IMR-90 (cell line): ENCODE data around the gene PALLD. TPM values are rescaled to one million over a fixed set of nuclear protein-coding genes. Genes with fewer than 3 reads are reported as not detected.
A peak's percentile ranks its signal among the peaks of the same experiment; 100 is the strongest.

Source experiments
- ATAC-seq: fragments of 200-7000 bp; cut with Tn5 transposase; 2 replicates; pipeline ENCODE4 v1.9.1; 2020; ENCODE audit warnings: low read depth, mild to moderate bottlenecking, moderate library complexity
- BruUV-seq: library from RNA; stranded (reverse); fragments of 400-500 nt; replicated peaks from 2 replicates; lab custom pipeline; 2021; lab: Mats Ljungman, UMichigan
- CTCF ChIA-PET: fragments of 300-600 bp; formaldehyde crosslinking; extraction: SDS; loops from one replicate; lab custom pipeline; 2021; ENCODE audit warnings: antibody characterized with exemption; lab: Yijun Ruan, JAX
- POLR2A ChIA-PET: fragments of 300-600 bp; sonication (Branson Sonifier 250); formaldehyde crosslinking; loops from one replicate; lab custom pipeline; 2022; ENCODE audit warnings: antibody characterized with exemption; ENCODE audit not compliant: unreplicated experiment; lab: Charles Lee
- DNase-seq: peaks from one replicate; pipeline ENCODE4 v3.0.0; 2013
- H2AFZ ChIP-seq: replicated peaks from 2 replicates; pipeline ENCODE3; 2013; ENCODE audit warnings: low read length, mild to moderate bottlenecking; ENCODE audit not compliant: poor library complexity
- H2AK5ac ChIP-seq: 2 replicates; pipeline ENCODE4 v1.6.1; 2013; ENCODE audit warnings: low read depth, low read length, inconsistent platforms
- H2AK9ac ChIP-seq: replicated peaks from 2 replicates; pipeline ENCODE3; 2013; ENCODE audit warnings: mild to moderate bottlenecking, low read depth, low read length, moderate library complexity; ENCODE audit not compliant: poor library complexity
- H2BK120ac ChIP-seq: 2 replicates; pipeline ENCODE4 v1.6.1; 2013; ENCODE audit warnings: low read depth, low read length, inconsistent platforms
- H2BK15ac ChIP-seq: 3 replicates; pipeline ENCODE4 v1.6.1; 2013; ENCODE audit warnings: low read depth, low read length, inconsistent platforms
- H2BK20ac ChIP-seq: 2 replicates; pipeline ENCODE4 v1.6.1; 2013; ENCODE audit warnings: low read depth, mild to moderate bottlenecking, inconsistent platforms, low read length, moderate library complexity
- H2BK5ac ChIP-seq: 2 replicates; pipeline ENCODE4 v1.6.1; 2013; ENCODE audit warnings: mild to moderate bottlenecking, low read depth, low read length, inconsistent platforms; ENCODE audit not compliant: poor library complexity, severe bottlenecking
- H3K14ac ChIP-seq: replicated peaks from 2 replicates; pipeline ENCODE4 v1.6.1; 2013; ENCODE audit warnings: low read depth, low read length, inconsistent platforms
- H3K18ac ChIP-seq: 2 replicates; pipeline ENCODE4 v1.6.1; 2013; ENCODE audit warnings: low read depth, low read length, control low read depth
- H3K23ac ChIP-seq: 2 replicates; pipeline ENCODE4 v1.6.1; 2013; ENCODE audit warnings: low read depth, low read length, inconsistent platforms
- H3K27ac ChIP-seq: 2 replicates; pipeline ENCODE4 v1.5.1; 2013; ENCODE audit warnings: mild to moderate bottlenecking, control low read depth, low read length; ENCODE audit not compliant: insufficient read depth
- H3K27me3 ChIP-seq: 2 replicates; pipeline ENCODE4 v1.6.1; 2013; ENCODE audit warnings: low read length; ENCODE audit not compliant: control insufficient read depth, insufficient read depth
- H3K36me3 ChIP-seq: 2 replicates; pipeline ENCODE4 v1.6.1; 2013; ENCODE audit warnings: low read length, mixed read lengths; ENCODE audit not compliant: control insufficient read depth, insufficient read depth
- H3K4ac ChIP-seq: 2 replicates; pipeline ENCODE4 v1.6.1; 2013; ENCODE audit warnings: low read depth, low read length, inconsistent platforms
- H3K4me1 ChIP-seq: 2 replicates; pipeline ENCODE4 v1.6.1; 2013; ENCODE audit warnings: low read length, mixed read lengths; ENCODE audit not compliant: control insufficient read depth, insufficient read depth
- H3K4me2 ChIP-seq: 2 replicates; pipeline ENCODE4 v1.6.1; 2013; ENCODE audit warnings: low read depth, mild to moderate bottlenecking, control low read depth, low read length, moderate library complexity
- H3K4me3 ChIP-seq: 2 replicates; pipeline ENCODE4 v1.5.1; 2013; ENCODE audit warnings: low read depth, mild to moderate bottlenecking, control low read depth, low read length, moderate library complexity; ENCODE audit not compliant: insufficient read depth
- H3K56ac ChIP-seq: 2 replicates; pipeline ENCODE4 v1.6.1; 2013; ENCODE audit warnings: low read length, inconsistent platforms; ENCODE audit not compliant: insufficient read depth; ENCODE audit errors: extremely low read depth
- H3K79me1 ChIP-seq, 2 experiments: 2 replicates each; pipeline ENCODE4 v1.6.1; 2013; ENCODE audit warnings: low read length in 2 of 2, inconsistent platforms in 1 of 2, low read depth in 1 of 2
- H3K9ac ChIP-seq: 2 replicates; pipeline ENCODE4 v1.6.1; 2013; ENCODE audit warnings: low read depth, low read length, control low read depth
- H3K9me1 ChIP-seq: 2 replicates; pipeline ENCODE4 v1.6.1; 2013; ENCODE audit warnings: low read length, inconsistent platforms; ENCODE audit not compliant: insufficient read depth
- H3K9me3 ChIP-seq: 2 replicates; pipeline ENCODE4 v1.6.1; 2013; ENCODE audit warnings: low read length; ENCODE audit not compliant: control insufficient read depth, insufficient read depth
- H4K20me1 ChIP-seq: 2 replicates; pipeline ENCODE4 v1.6.1; 2013; ENCODE audit warnings: low read length, inconsistent platforms; ENCODE audit not compliant: insufficient read depth
- H4K5ac ChIP-seq: 2 replicates; pipeline ENCODE4 v1.6.1; 2013; ENCODE audit warnings: mild to moderate bottlenecking, low read depth, low read length, control low read depth
- H4K8ac ChIP-seq, 2 experiments: 2 replicates each; pipeline ENCODE4 v1.6.1; 2013; ENCODE audit warnings: low read depth in 2 of 2, low read length in 2 of 2, control low read depth in 1 of 2, inconsistent platforms in 1 of 2
- H4K91ac ChIP-seq: 2 replicates; pipeline ENCODE4 v1.6.1; 2013; ENCODE audit warnings: low read depth, low read length, inconsistent platforms; ENCODE audit not compliant: insufficient read depth
- MAFK ChIP-seq: IDR thresholded peaks from 2 replicates; pipeline ENCODE4 v1.6.1; 2012; ENCODE audit warnings: low read depth, low read length, improper control_type of control experiment
- MAZ ChIP-seq: IDR thresholded peaks from 2 replicates; pipeline ENCODE4 v1.6.1; 2012; ENCODE audit warnings: low read depth, mild to moderate bottlenecking, low read length, improper control_type of control experiment, moderate library complexity, borderline replicate concordance
- WGBS, 2 experiments: methylation state at CpG; one replicate each; pipeline versions ENCODE4 v1.1.5 to v1.1.7; 2013; ENCODE audit warnings: missing lambda C conversion rate in 2 of 2; ENCODE audit not compliant: insufficient read length in 1 of 2; ENCODE audit errors: extremely low coverage in 2 of 2; 5-methylcytosine and 5-hydroxymethylcytosine counted together
- dilution Hi-C: fragments of 300-500 bp; cut with HindIII; formaldehyde crosslinking; loops from one replicate; pipeline ENCODE4 v1.14.3; 2018; ENCODE audit warnings: low sequenced_read_pairs; ENCODE audit not compliant: unreplicated experiment
- in situ Hi-C: fragments of 300-500 bp; cut with MboI; formaldehyde crosslinking; loops from 3 replicates; pipeline ENCODE4 v1.14.3; 2019; ENCODE audit warnings: low sequenced_read_pairs, inconsistent platforms, mixed read lengths
- intact Hi-C: fragments of 100-400 bp; cut with micrococcal nuclease; formaldehyde crosslinking; loops from 2 replicates; pipeline ENCODE4 v1.10.0; 2022
- polyA plus RNA-seq, 3 experiments: library from polyadenylated mRNA; depleted of rRNA; stranded (reverse); fragments of >200 nt; gene quantifications; 2 replicates each; pipeline ENCODE4 v1.2.3, GENCODE V29; 2012; ENCODE audit warnings: low replicate concordance in 1 of 3
- total RNA-seq: library from RNA; depleted of rRNA; stranded (reverse); fragments of >200 nt; gene quantifications from 2 replicates; pipeline ENCODE4 v1.2.3, GENCODE V29; 2012

Gene PALLD
- total and polyA plus RNA-seq, 2 of the 4 experiments (the other 2 are of a cell fraction) = 91.0 to 91.9 TPM

DNA sequence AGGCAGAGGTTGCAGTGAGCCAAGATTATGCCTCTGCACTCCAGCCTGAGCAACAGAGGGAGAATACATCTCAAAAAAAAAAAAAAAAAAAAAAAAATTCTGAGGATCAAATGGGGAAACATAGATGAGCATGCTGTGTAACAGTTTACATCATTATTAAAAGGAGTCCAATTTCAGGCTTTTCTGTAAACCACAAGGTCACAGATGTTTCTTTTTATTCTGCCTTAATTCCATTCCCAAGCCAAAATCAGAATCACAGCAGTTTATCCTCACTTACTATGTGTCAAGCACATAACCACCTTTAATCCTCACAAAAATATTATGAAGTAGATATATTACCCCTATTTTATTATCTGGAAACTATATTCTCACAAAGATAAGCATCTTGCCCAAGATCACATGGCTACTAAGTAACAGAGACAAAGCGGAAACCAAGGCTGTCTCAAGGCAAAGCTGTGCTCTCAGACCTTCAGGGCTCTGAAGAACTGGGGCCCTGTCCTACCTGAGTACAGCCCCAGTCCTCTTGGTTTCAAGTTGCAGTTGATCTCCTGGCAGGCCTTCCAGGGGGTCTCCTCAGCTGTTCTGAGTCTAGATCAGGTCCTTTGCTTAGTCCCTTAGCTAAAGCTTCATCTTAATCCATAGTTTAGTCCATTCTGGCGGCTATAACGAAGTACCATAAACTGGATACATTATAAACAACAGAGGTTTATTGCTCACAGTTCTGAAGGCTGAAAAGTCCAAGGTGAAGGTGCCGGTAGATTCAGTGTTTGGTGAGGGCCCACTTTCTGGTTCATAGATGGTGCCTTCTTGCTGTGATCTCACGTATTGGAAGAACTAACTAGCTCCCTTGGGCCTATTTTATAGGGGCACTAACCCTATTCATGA, 141.3 kb downstream of the PALLD start:
- Histone ChIP-seq H3K4me2 (no peak overlapping the region), H3K79me1 (peaks cover 0 to 24% of the 10 kb centered on the region in 2 experiments; a peak in 2 of 4 replicates)
- intact Hi-C loops = loop anchor here (2.0 kb wide), 1 partner anchor 279 kb away; no protein-coding TSS in a partner anchor

More for the DNA sequence above, 141.3 kb downstream of the PALLD start:
- WGBS, 2 experiments = 100% methylated on average over 1 of the region's 5 CpGs; no CpG with 5 or more reads in 1 of the 2 experiments
- no peak overlapping the region; the same call in 1 of the 2 replicates for H3K14ac ChIP-seq
- peak overlapping the region; percentile 62 for H3K18ac ChIP-seq
- H3K9ac ChIP-seq = no peak overlapping the region
- H4K91ac ChIP-seq = no peak overlapping the region
- no peaks in the 10 kb centered on the region for H3K27me3 ChIP-seq
- no peaks in the 10 kb centered on the region for H4K20me1 ChIP-seq
- in situ Hi-C loops = no loop called here
- no TSS peak for BruUV-seq
- H2BK20ac ChIP-seq = peak overlapping the region; percentile 1; the same call in 1 of the 2 replicates
- DNase-seq = peak; percentile 78
- peaks cover 16% of the 10 kb centered on the region for H3K9me1 ChIP-seq
- H3K4me1 ChIP-seq = peaks cover 18% of the 10 kb centered on the region
- no peaks in the 10 kb centered on the region for H3K9me3 ChIP-seq
- ATAC-seq = no peak; the same call in 1 of the 2 replicates
- peak overlapping the region; percentile 30 for H3K4ac ChIP-seq
- no peaks in the 10 kb centered on the region for H3K36me3 ChIP-seq
- TF ChIP-seq MAZ (no peak), MAFK (no peak)
- H2BK15ac ChIP-seq = peak overlapping the region; percentile 89; the same call in 1 of the 3 replicates
- no peak overlapping the region for H3K4me3 ChIP-seq
- peak overlapping the region; percentile 7; the same call in 1 of the 2 replicates for H2BK120ac ChIP-seq
- H4K5ac ChIP-seq = no peak overlapping the region; the same call in 1 of the 2 replicates
- H2BK5ac ChIP-seq = no peak overlapping the region
- H2AK5ac ChIP-seq = peak overlapping the region; percentile 47; the same call in 1 of the 2 replicates
- dilution Hi-C loops = no loop called here
- ChIA-PET POLR2A (no interaction called here), CTCF (interaction anchor here (1.2 kb wide), 1 partner anchor 37 kb away, joined by 3 read pairs; no protein-coding TSS in a partner anchor)
- H3K27ac ChIP-seq = peak overlapping the region; percentile 26; the same call in 1 of the 2 replicates
- no peak overlapping the region for H3K56ac ChIP-seq
- no peak overlapping the region for H2AK9ac ChIP-seq
- H3K23ac ChIP-seq = no peak overlapping the region
- H4K8ac ChIP-seq = no peak overlapping the region
- H2AFZ ChIP-seq = no peak overlapping the region
